Cardiac fibroblast (primary cell): ENCODE results near the gene GABRD.

ENCODE experiments used
- DNase-seq, 2 donors: peaks; one replicate each; pipeline versions ENCODE4 v3.0.0 to v3.0.0-alpha.2; 2010; ENCODE audit warnings: low read depth in 2 of 2
- H3K4me3 ChIP-seq, 2 donors: replicated peaks in 1 of 2; 1 replicate in 1 of 2; 2 replicates in 1 of 2; pipeline ENCODE4 v1.5.1; 2011; ENCODE audit warnings: low read depth in 2 of 2, low read length in 2 of 2, mild to moderate bottlenecking in 2 of 2, moderate library complexity in 1 of 2
- CTCF ChIP-seq: IDR thresholded peaks from one replicate; pipeline ENCODE4 v1.5.1; 2011; ENCODE audit warnings: low read depth, mild to moderate bottlenecking, low read length, inconsistent platforms

Gene GABRD, protein sequence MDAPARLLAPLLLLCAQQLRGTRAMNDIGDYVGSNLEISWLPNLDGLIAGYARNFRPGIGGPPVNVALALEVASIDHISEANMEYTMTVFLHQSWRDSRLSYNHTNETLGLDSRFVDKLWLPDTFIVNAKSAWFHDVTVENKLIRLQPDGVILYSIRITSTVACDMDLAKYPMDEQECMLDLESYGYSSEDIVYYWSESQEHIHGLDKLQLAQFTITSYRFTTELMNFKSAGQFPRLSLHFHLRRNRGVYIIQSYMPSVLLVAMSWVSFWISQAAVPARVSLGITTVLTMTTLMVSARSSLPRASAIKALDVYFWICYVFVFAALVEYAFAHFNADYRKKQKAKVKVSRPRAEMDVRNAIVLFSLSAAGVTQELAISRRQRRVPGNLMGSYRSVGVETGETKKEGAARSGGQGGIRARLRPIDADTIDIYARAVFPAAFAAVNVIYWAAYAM

GRCh38 chr1:2019172-2019543 lies at the start of gene GABRD:
Gene GABRD, plus strand, starts transcription at chr1:2019345. Its CDS starts 79 bp downstream, at chr1:2019424.
- no peak within 1 kb of the TSS for H3K4me3 ChIP-seq
- TF ChIP-seq CTCF, result no peak
- DNase-seq, result peak in 1 of 2 donors; percentile 8

DNA sequence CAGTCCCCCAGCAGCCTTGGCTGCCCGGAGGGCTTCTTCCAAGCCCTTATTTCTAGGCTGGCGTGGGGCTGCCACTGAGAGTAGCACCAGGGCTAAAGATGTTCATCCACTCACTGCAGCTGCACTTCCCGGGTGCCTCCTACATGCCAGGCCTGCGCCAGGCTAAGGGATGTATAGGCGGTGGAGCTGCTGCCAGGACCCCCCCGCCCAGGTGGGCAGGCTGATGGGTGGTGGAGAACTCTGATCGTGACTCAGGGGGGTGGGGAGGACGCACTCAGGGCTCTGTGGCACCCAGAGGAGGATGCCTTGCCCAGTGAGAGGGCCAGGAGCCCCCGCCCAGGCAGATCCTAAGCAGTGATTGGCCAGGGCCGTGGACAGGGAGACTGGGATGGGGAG lies 49.6 kb upstream of the GABRD start:
- no peak for TF ChIP-seq CTCF
- DNase-seq, result no peak
- H3K4me3 ChIP-seq, result no peak overlapping the region

DNA sequence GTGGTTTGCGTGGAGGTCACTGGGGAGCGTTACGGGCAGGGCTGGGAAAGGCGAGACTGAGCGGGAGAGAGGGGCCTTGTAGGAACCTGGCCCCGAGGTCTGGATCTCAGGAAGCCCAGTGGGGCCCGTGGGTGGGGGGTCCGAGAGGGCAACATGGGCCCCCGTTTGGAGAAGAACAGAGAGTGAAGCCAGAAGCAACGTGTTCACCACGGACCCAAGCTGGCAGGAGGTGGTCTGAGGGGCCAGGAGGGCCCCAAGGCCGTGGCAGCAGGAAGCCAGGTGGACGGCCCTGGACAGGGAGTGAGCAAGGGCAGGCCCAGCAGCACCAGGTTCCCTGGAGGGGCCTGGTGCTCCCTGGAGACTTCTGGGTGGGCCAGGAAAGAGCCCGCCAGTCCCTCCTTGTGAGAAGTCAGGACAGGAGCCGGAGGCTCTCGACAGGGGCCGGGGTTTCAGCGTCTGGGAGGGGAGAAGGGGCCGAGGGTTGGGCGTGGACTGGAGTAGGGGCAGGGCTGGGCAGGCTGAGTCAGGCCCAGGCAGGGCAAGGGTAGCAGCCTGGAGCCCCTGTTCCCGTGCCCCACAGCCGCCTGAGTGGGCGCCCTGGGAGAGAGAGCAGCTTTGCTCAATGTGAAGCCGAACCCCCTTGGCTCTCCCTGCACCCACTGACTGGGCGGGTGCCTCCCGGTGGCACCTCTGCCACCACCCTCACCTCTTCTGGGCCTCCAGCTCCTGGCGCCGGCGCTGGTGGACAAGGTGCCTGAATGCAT lies 49.0 kb upstream of the GABRD start:
- H3K4me3 ChIP-seq, result no peak overlapping the region
- no peak for TF ChIP-seq CTCF
- DNase-seq, result no peak

GRCh38 chr1:1971017-1971416 lies 48.1 kb upstream of the GABRD start:
- H3K4me3 ChIP-seq, result no peak overlapping the region
- no peak for TF ChIP-seq CTCF
- DNase-seq, result no peak

DNA sequence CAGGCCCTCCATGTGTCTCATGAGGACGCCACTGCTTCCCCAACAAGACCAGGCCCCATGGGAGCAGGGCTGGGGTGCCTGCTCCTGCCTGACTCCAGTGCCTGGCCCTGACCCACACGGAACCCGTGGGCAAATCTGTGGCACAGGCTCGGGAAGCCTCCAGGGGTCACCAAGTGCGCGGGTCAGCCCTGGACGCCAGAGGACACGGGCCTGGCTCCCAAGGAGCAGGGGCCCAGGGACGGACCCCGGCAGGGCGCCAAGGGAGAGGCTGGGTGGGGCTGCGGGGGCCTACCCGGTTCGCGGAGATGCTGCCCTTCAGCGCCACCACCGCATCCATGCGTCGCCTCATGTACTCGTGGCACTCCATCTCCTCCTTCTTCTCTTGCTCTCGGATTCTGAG lies 47.5 kb upstream of the GABRD start:
- no peak for TF ChIP-seq CTCF
- H3K4me3 ChIP-seq, result no peak overlapping the region
- no peak for DNase-seq

DNA sequence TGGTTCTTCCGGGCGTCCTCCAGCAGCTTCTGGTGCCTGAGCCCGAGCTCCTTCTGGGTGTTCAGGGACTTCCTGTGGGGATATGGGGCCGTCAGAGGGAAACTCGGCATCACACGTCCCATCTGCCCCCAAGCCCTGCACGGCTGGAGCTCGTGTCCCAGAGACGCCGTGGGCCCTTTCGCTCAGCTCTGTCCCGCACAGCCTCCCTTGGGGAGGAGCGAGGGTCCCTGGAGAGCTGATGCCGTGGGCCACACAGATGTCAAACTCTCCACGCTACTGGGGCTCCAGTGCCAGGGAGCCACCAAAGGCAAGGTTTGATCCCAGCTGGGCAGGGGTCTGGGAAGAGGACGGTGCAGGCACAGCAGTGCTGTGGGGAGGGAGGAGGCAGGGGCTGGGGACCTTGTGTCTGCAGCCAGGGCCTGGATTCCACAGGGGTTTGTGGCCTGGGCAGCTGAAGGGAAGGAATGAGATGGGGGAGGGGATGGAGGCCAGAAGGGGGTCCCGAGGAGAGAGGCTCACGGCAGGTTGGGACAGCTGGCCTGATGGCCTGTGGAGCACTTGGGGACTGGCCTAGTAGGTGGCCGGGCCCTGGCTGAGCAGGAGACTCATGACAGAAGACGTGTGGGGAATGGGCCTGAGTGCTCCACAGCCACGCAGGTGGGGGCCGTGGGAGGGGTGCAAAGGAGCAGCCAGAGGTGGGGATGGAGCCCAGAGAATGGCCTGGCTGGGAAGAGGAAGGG lies 46.0 kb upstream of the GABRD start:
- TF ChIP-seq CTCF, result no peak

More for the DNA sequence above, 46.0 kb upstream of the GABRD start:
- no peak for DNase-seq
- no peak overlapping the region for H3K4me3 ChIP-seq
